Astrocyte (in vitro differentiated cells and primary cell): ENCODE measurements around the gene ERBB2. TPM values are rescaled to one million over a fixed set of nuclear protein-coding genes. Genes with fewer than 3 reads are reported as not detected.

Experiments
- DNase-seq: peaks from one replicate; pipeline ENCODE4 v3.0.0-alpha.2; 2010; ENCODE audit warnings: low read depth
- FAIRE-seq: peaks from 2 replicates; lab custom pipeline; 2011; peaks lifted over from hg19 to GRCh38; lab: Jason Lieb, UNC
- H2AFZ ChIP-seq: 2 replicates; pipeline ENCODE4 v1.6.0; 2012; ENCODE audit warnings: low read depth, low read length, inconsistent platforms
- H3K27ac ChIP-seq: 2 replicates; pipeline ENCODE4 v1.5.1; 2011; ENCODE audit warnings: low read depth, low read length, inconsistent platforms
- H3K27me3 ChIP-seq: 2 replicates; pipeline ENCODE4 v1.6.0; 2011; ENCODE audit warnings: low read length, inconsistent platforms; ENCODE audit not compliant: insufficient read depth
- H3K36me3 ChIP-seq: 2 replicates; pipeline ENCODE4 v1.5.1; 2011; ENCODE audit warnings: low read length, inconsistent platforms; ENCODE audit not compliant: insufficient read depth
- H3K4me1 ChIP-seq: 2 replicates; pipeline ENCODE4 v1.5.1; 2011; ENCODE audit warnings: low read length, inconsistent platforms; ENCODE audit not compliant: insufficient read depth
- H3K4me2 ChIP-seq: 2 replicates; pipeline ENCODE4 v1.6.0; 2012; ENCODE audit warnings: low read length, inconsistent platforms
- H3K4me3 ChIP-seq: 2 replicates; pipeline ENCODE4 v1.5.1; 2011; ENCODE audit warnings: low read depth, mild to moderate bottlenecking, low read length, inconsistent platforms; ENCODE audit not compliant: insufficient read depth
- H3K79me2 ChIP-seq: 2 replicates; pipeline ENCODE4 v1.6.0; 2012; ENCODE audit warnings: mild to moderate bottlenecking, low read length, inconsistent platforms; ENCODE audit not compliant: insufficient read depth
- H3K9ac ChIP-seq: 2 replicates; pipeline ENCODE4 v1.6.0; 2012; ENCODE audit warnings: mild to moderate bottlenecking, low read length, inconsistent platforms
- H3K9me3 ChIP-seq: 2 replicates; pipeline ENCODE4 v1.5.1; 2012; ENCODE audit warnings: low read depth, mild to moderate bottlenecking, low read length, inconsistent platforms; ENCODE audit not compliant: insufficient read depth
- H4K20me1 ChIP-seq: 2 replicates; pipeline ENCODE4 v1.6.0; 2012; ENCODE audit warnings: low read length, inconsistent platforms; ENCODE audit not compliant: insufficient read depth
- H3K27ac Mint-ChIP-seq: one replicate; pipeline ENCODE4 v1.8.0; 2021; ENCODE audit warnings: mild to moderate bottlenecking, mixed read lengths; ENCODE audit not compliant: unreplicated experiment
- H3K27me3 Mint-ChIP-seq: one replicate; pipeline ENCODE4 v1.8.0; 2021; ENCODE audit warnings: low read depth, mixed read lengths; ENCODE audit not compliant: unreplicated experiment
- H3K36me3 Mint-ChIP-seq: one replicate; pipeline ENCODE4 v1.8.0; 2021; ENCODE audit warnings: low read depth, mixed read lengths; ENCODE audit not compliant: unreplicated experiment
- H3K4me1 Mint-ChIP-seq: one replicate; pipeline ENCODE4 v1.8.0; 2021; ENCODE audit warnings: low read depth, mixed read lengths; ENCODE audit not compliant: unreplicated experiment
- H3K4me3 Mint-ChIP-seq: one replicate; pipeline ENCODE4 v1.8.0; 2021; ENCODE audit warnings: mild to moderate bottlenecking, moderate library complexity, mixed read lengths; ENCODE audit not compliant: unreplicated experiment
- H3K9me3 Mint-ChIP-seq: one replicate; pipeline ENCODE4 v1.8.0; 2021; ENCODE audit warnings: mild to moderate bottlenecking, mixed read lengths; ENCODE audit not compliant: unreplicated experiment
- EZH2 ChIP-seq: IDR thresholded peaks from 2 replicates; pipeline ENCODE4 v1.6.1; 2012; ENCODE audit warnings: mild to moderate bottlenecking, low read length, inconsistent platforms; ENCODE audit not compliant: insufficient read depth
- total RNA-seq: library from RNA; stranded (reverse); gene quantifications from 2 replicates; pipeline ENCODE4 v1.2.1, GENCODE V29; 2021
- TF ChIP-seq, protein P1 (sequence below): IDR thresholded peaks from 2 replicates; pipeline ENCODE4 v1.5.1; 2011; ENCODE audit warnings: low read depth, mild to moderate bottlenecking, inconsistent platforms, low read length, moderate library complexity; ENCODE audit not compliant: insufficient read depth

ERBB2 gene
- total RNA-seq, 1 donor from 2014 or later, result 64.0 TPM

DNA sequence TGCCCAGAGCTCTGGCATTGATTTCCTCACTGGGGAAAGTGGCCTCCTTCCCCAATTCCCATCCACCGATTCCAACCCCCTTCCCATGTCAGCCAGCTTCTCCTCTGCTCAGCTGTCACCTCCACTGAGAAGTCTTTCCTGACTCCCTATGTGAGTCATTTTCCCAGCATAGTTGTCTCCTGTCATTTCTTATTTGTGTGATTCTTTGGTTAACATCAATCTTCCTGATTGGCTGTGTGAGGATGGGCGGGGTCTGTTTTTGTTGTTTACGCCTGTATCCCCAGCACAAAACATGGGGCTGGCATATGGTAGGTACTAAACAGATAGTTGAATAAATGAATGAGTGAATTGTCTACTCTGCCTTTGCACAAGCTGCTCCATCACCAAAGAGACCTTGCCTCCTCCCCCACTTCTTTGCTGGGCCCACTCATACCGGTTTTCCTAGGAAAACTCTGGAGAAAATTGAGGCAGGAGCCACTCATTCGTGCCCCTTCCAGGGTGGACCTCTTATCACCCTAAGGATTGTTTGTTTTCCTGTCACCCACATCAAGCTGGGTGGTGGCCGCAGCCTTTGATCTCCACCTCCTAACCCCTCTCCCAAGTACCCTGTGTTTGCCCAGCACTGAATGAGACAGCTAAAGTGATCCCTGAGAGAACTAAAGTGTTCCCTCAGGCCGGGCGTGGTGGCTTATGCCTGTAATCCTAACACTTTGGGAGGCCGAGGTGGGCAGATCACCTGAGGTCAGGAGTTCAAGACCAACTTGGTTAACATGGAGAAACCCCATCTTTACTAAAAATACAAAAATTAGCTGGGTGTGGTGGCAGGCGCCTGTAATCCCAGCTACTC lies 36.7 kb downstream of the ERBB2 start:
- H3K9me3 ChIP-seq, result no peaks in the 10 kb centered on the region
- Mint-ChIP-seq H3K9me3 (no peaks in the 10 kb centered on the region), H3K4me3 (no peak overlapping the region), H3K4me1 (peaks cover 15% of the 10 kb centered on the region), H3K27me3 (peaks cover 10% of the 10 kb centered on the region), H3K27ac (no peak overlapping the region), H3K36me3 (peaks cover 4% of the 10 kb centered on the region)
- no peak for DNase-seq
- H3K9ac ChIP-seq, result no peak overlapping the region
- peaks cover 9% of the 10 kb centered on the region for H3K27me3 ChIP-seq
- H3K4me1 ChIP-seq, result peaks cover 25% of the 10 kb centered on the region
- no peak overlapping the region for H2AFZ ChIP-seq
- no peak overlapping the region for H3K27ac ChIP-seq
- H3K79me2 ChIP-seq, result no peaks in the 10 kb centered on the region
- no peak overlapping the region for H3K4me3 ChIP-seq
- no peak overlapping the region for H3K4me2 ChIP-seq
- no peaks in the 10 kb centered on the region for H3K36me3 ChIP-seq
- TF ChIP-seq, protein P1, sequence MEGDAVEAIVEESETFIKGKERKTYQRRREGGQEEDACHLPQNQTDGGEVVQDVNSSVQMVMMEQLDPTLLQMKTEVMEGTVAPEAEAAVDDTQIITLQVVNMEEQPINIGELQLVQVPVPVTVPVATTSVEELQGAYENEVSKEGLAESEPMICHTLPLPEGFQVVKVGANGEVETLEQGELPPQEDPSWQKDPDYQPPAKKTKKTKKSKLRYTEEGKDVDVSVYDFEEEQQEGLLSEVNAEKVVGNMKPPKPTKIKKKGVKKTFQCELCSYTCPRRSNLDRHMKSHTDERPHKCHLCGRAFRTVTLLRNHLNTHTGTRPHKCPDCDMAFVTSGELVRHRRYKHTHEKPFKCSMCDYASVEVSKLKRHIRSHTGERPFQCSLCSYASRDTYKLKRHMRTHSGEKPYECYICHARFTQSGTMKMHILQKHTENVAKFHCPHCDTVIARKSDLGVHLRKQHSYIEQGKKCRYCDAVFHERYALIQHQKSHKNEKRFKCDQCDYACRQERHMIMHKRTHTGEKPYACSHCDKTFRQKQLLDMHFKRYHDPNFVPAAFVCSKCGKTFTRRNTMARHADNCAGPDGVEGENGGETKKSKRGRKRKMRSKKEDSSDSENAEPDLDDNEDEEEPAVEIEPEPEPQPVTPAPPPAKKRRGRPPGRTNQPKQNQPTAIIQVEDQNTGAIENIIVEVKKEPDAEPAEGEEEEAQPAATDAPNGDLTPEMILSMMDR, result no peak
- no peak for TF ChIP-seq EZH2
- FAIRE-seq, result no peak
- H4K20me1 ChIP-seq, result no peaks in the 10 kb centered on the region

DNA sequence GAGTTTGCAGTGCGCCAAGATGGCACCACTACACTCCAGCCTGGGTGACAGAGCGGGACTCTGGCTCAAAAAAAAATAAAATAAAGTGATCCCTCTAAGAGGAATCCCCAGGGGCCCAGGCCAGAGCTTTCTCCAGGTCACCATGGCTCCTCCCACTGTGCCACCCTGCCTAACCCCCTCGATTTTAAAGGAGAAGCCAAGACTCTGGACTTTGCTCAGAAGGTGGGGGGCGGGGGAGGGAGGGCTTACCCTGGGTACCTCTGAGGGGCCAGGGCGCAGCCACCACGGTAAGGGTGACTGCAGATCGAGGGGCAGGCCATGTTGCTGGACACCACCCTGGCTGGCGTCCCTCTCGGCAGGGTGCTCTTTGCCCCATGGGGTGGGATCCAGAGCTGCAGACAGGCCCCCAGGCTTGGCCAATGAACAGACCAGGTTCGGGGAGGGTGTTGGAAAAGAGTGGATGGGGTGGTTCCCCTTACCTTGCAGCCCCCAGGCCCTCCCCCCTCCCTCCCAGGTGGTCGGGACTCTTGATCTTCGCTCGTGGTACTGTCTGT lies 37.4 kb downstream of the ERBB2 start:
- no peak overlapping the region for H3K4me3 Mint-ChIP-seq
- no peak for FAIRE-seq

More for the DNA sequence above, 37.4 kb downstream of the ERBB2 start:
- no peaks in the 10 kb centered on the region for H3K79me2 ChIP-seq
- no peak overlapping the region for H3K4me3 ChIP-seq
- H3K36me3 Mint-ChIP-seq, result peaks cover 4% of the 10 kb centered on the region
- H3K9me3 ChIP-seq, result no peaks in the 10 kb centered on the region
- H3K9ac ChIP-seq, result no peak overlapping the region
- peaks cover 10% of the 10 kb centered on the region for H3K27me3 Mint-ChIP-seq
- H4K20me1 ChIP-seq, result no peaks in the 10 kb centered on the region
- no peak overlapping the region for H2AFZ ChIP-seq
- no peak for TF ChIP-seq EZH2
- TF ChIP-seq, protein P1, result no peak
- peaks cover 15% of the 10 kb centered on the region for H3K4me1 Mint-ChIP-seq
- no peak overlapping the region for H3K27ac ChIP-seq
- H3K9me3 Mint-ChIP-seq, result no peaks in the 10 kb centered on the region
- no peak overlapping the region for H3K27ac Mint-ChIP-seq
- H3K4me2 ChIP-seq, result no peak overlapping the region
- H3K27me3 ChIP-seq, result peaks cover 9% of the 10 kb centered on the region
- no peak for DNase-seq
- H3K36me3 ChIP-seq, result no peaks in the 10 kb centered on the region
- peaks cover 25% of the 10 kb centered on the region for H3K4me1 ChIP-seq
